IMR-90 (cell line): ENCODE results near the gene MYL6. TPM values are rescaled to one million over a fixed set of nuclear protein-coding genes. Genes with fewer than 3 reads are reported as not detected.

Experiments
- ATAC-seq: fragments of 200-7000 bp; cut with Tn5 transposase; 2 replicates; pipeline ENCODE4 v1.9.1; 2020; ENCODE audit warnings: low read depth, mild to moderate bottlenecking, moderate library complexity
- BruUV-seq: library from RNA; stranded (reverse); fragments of 400-500 nt; replicated peaks from 2 replicates; lab custom pipeline; 2021; lab: Mats Ljungman, UMichigan
- CTCF ChIA-PET: fragments of 300-600 bp; formaldehyde crosslinking; extraction: SDS; loops from one replicate; lab custom pipeline; 2021; ENCODE audit warnings: antibody characterized with exemption; lab: Yijun Ruan, JAX
- POLR2A ChIA-PET: fragments of 300-600 bp; sonication (Branson Sonifier 250); formaldehyde crosslinking; loops from one replicate; lab custom pipeline; 2022; ENCODE audit warnings: antibody characterized with exemption; ENCODE audit not compliant: unreplicated experiment; lab: Charles Lee
- DNase-seq: peaks from one replicate; pipeline ENCODE4 v3.0.0; 2013
- H2AFZ ChIP-seq: replicated peaks from 2 replicates; pipeline ENCODE3; 2013; ENCODE audit warnings: low read length, mild to moderate bottlenecking; ENCODE audit not compliant: poor library complexity
- H2AK5ac ChIP-seq: 2 replicates; pipeline ENCODE4 v1.6.1; 2013; ENCODE audit warnings: low read depth, low read length, inconsistent platforms
- H2AK9ac ChIP-seq: replicated peaks from 2 replicates; pipeline ENCODE3; 2013; ENCODE audit warnings: mild to moderate bottlenecking, low read depth, low read length, moderate library complexity; ENCODE audit not compliant: poor library complexity
- H2BK120ac ChIP-seq: 2 replicates; pipeline ENCODE4 v1.6.1; 2013; ENCODE audit warnings: low read depth, low read length, inconsistent platforms
- H2BK15ac ChIP-seq: 3 replicates; pipeline ENCODE4 v1.6.1; 2013; ENCODE audit warnings: low read depth, low read length, inconsistent platforms
- H2BK20ac ChIP-seq: 2 replicates; pipeline ENCODE4 v1.6.1; 2013; ENCODE audit warnings: low read depth, mild to moderate bottlenecking, inconsistent platforms, low read length, moderate library complexity
- H2BK5ac ChIP-seq: 2 replicates; pipeline ENCODE4 v1.6.1; 2013; ENCODE audit warnings: mild to moderate bottlenecking, low read depth, low read length, inconsistent platforms; ENCODE audit not compliant: poor library complexity, severe bottlenecking
- H3K14ac ChIP-seq: replicated peaks from 2 replicates; pipeline ENCODE4 v1.6.1; 2013; ENCODE audit warnings: low read depth, low read length, inconsistent platforms
- H3K18ac ChIP-seq: 2 replicates; pipeline ENCODE4 v1.6.1; 2013; ENCODE audit warnings: low read depth, low read length, control low read depth
- H3K23ac ChIP-seq: 2 replicates; pipeline ENCODE4 v1.6.1; 2013; ENCODE audit warnings: low read depth, low read length, inconsistent platforms
- H3K27ac ChIP-seq: 2 replicates; pipeline ENCODE4 v1.5.1; 2013; ENCODE audit warnings: mild to moderate bottlenecking, control low read depth, low read length; ENCODE audit not compliant: insufficient read depth
- H3K27me3 ChIP-seq: 2 replicates; pipeline ENCODE4 v1.6.1; 2013; ENCODE audit warnings: low read length; ENCODE audit not compliant: control insufficient read depth, insufficient read depth
- H3K36me3 ChIP-seq: 2 replicates; pipeline ENCODE4 v1.6.1; 2013; ENCODE audit warnings: low read length, mixed read lengths; ENCODE audit not compliant: control insufficient read depth, insufficient read depth
- H3K4ac ChIP-seq: 2 replicates; pipeline ENCODE4 v1.6.1; 2013; ENCODE audit warnings: low read depth, low read length, inconsistent platforms
- H3K4me1 ChIP-seq: 2 replicates; pipeline ENCODE4 v1.6.1; 2013; ENCODE audit warnings: low read length, mixed read lengths; ENCODE audit not compliant: control insufficient read depth, insufficient read depth
- H3K4me2 ChIP-seq: 2 replicates; pipeline ENCODE4 v1.6.1; 2013; ENCODE audit warnings: low read depth, mild to moderate bottlenecking, control low read depth, low read length, moderate library complexity
- H3K4me3 ChIP-seq: 2 replicates; pipeline ENCODE4 v1.5.1; 2013; ENCODE audit warnings: low read depth, mild to moderate bottlenecking, control low read depth, low read length, moderate library complexity; ENCODE audit not compliant: insufficient read depth
- H3K56ac ChIP-seq: 2 replicates; pipeline ENCODE4 v1.6.1; 2013; ENCODE audit warnings: low read length, inconsistent platforms; ENCODE audit not compliant: insufficient read depth; ENCODE audit errors: extremely low read depth
- H3K79me1 ChIP-seq, 2 experiments: 2 replicates each; pipeline ENCODE4 v1.6.1; 2013; ENCODE audit warnings: low read length in 2 of 2, inconsistent platforms in 1 of 2, low read depth in 1 of 2
- H3K9ac ChIP-seq: 2 replicates; pipeline ENCODE4 v1.6.1; 2013; ENCODE audit warnings: low read depth, low read length, control low read depth
- H3K9me1 ChIP-seq: 2 replicates; pipeline ENCODE4 v1.6.1; 2013; ENCODE audit warnings: low read length, inconsistent platforms; ENCODE audit not compliant: insufficient read depth
- H3K9me3 ChIP-seq: 2 replicates; pipeline ENCODE4 v1.6.1; 2013; ENCODE audit warnings: low read length; ENCODE audit not compliant: control insufficient read depth, insufficient read depth
- H4K20me1 ChIP-seq: 2 replicates; pipeline ENCODE4 v1.6.1; 2013; ENCODE audit warnings: low read length, inconsistent platforms; ENCODE audit not compliant: insufficient read depth
- H4K5ac ChIP-seq: 2 replicates; pipeline ENCODE4 v1.6.1; 2013; ENCODE audit warnings: mild to moderate bottlenecking, low read depth, low read length, control low read depth
- H4K8ac ChIP-seq, 2 experiments: 2 replicates each; pipeline ENCODE4 v1.6.1; 2013; ENCODE audit warnings: low read depth in 2 of 2, low read length in 2 of 2, control low read depth in 1 of 2, inconsistent platforms in 1 of 2
- H4K91ac ChIP-seq: 2 replicates; pipeline ENCODE4 v1.6.1; 2013; ENCODE audit warnings: low read depth, low read length, inconsistent platforms; ENCODE audit not compliant: insufficient read depth
- CEBPB ChIP-seq: IDR thresholded peaks from 2 replicates; pipeline ENCODE4 v1.6.1; 2012; ENCODE audit warnings: low read depth, low read length, improper control_type of control experiment
- MAFK ChIP-seq: IDR thresholded peaks from 2 replicates; pipeline ENCODE4 v1.6.1; 2012; ENCODE audit warnings: low read depth, low read length, improper control_type of control experiment
- NFE2L2 ChIP-seq: fragments of 150-350 bp; IDR thresholded peaks from 2 replicates; pipeline ENCODE4 v1.6.1; 2016; ENCODE audit warnings: low read depth, mild to moderate bottlenecking, low read length
- RAD21 ChIP-seq: IDR thresholded peaks from 2 replicates; pipeline ENCODE4 v1.6.1; 2012; ENCODE audit warnings: low read length, improper control_type of control experiment
- RCOR1 ChIP-seq: IDR thresholded peaks from 2 replicates; pipeline ENCODE4 v1.6.1; 2012; ENCODE audit warnings: mild to moderate bottlenecking, low read length, improper control_type of control experiment; ENCODE audit not compliant: insufficient replicate concordance
- WGBS, 2 experiments: methylation state at CpG; one replicate each; pipeline versions ENCODE4 v1.1.5 to v1.1.7; 2013; ENCODE audit warnings: missing lambda C conversion rate in 2 of 2; ENCODE audit not compliant: insufficient read length in 1 of 2; ENCODE audit errors: extremely low coverage in 2 of 2; 5-methylcytosine and 5-hydroxymethylcytosine counted together
- dilution Hi-C: fragments of 300-500 bp; cut with HindIII; formaldehyde crosslinking; loops from one replicate; pipeline ENCODE4 v1.14.3; 2018; ENCODE audit warnings: low sequenced_read_pairs; ENCODE audit not compliant: unreplicated experiment
- in situ Hi-C: fragments of 300-500 bp; cut with MboI; formaldehyde crosslinking; loops from 3 replicates; pipeline ENCODE4 v1.14.3; 2019; ENCODE audit warnings: low sequenced_read_pairs, inconsistent platforms, mixed read lengths
- intact Hi-C: fragments of 100-400 bp; cut with micrococcal nuclease; formaldehyde crosslinking; loops from 2 replicates; pipeline ENCODE4 v1.10.0; 2022
- polyA plus RNA-seq, 3 experiments: library from polyadenylated mRNA; depleted of rRNA; stranded (reverse); fragments of >200 nt; gene quantifications; 2 replicates each; pipeline ENCODE4 v1.2.3, GENCODE V29; 2012; ENCODE audit warnings: low replicate concordance in 1 of 3
- total RNA-seq: library from RNA; depleted of rRNA; stranded (reverse); fragments of >200 nt; gene quantifications from 2 replicates; pipeline ENCODE4 v1.2.3, GENCODE V29; 2012

The MYL6 gene
- total and polyA plus RNA-seq, 2 of the 4 experiments (the other 2 are of a cell fraction) = 4,816 to 6,979 TPM

DNA sequence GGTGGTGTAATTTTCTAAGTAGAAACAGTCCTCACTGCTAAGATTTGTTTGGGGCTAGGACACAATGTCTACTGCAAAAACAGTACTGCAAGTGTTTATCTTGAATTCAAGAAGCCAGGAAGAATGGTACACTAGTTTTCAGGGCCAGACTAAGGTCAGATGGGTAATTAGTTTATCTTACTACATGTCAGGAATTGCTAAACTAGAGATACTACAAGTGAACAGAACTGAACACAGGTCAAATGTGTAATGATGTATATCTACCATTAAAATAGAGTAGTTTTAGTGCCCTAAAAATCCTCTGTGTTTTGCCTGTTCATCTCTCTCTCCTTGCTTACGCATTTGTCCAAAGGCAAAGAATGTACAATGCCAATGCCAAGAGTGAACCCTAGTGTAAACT, 44.1 kb upstream of the MYL6 start:
- Histone ChIP-seq H2BK20ac (no peak overlapping the region), H3K9me1 (no peaks in the 10 kb centered on the region), H4K5ac (no peak overlapping the region), H4K91ac (no peak overlapping the region), H3K18ac (no peak overlapping the region), H3K9ac (no peak overlapping the region), H2AK9ac (no peak overlapping the region), H4K8ac (no peak overlapping the region), H2BK120ac (no peak overlapping the region), H3K79me1 (peaks cover 9 to 27% of the 10 kb centered on the region in 2 experiments; a peak in 3 of 4 replicates), H2BK5ac (no peak overlapping the region), H3K9me3 (no peaks in the 10 kb centered on the region), H3K4me1 (peaks cover 5% of the 10 kb centered on the region), H2AK5ac (no peak overlapping the region), H3K23ac (no peak overlapping the region), H3K56ac (no peak overlapping the region), H2AFZ (no peak overlapping the region), H3K36me3 (peaks cover 34% of the 10 kb centered on the region), H3K4ac (no peak overlapping the region), H3K4me2 (no peak overlapping the region), H3K27ac (no peak overlapping the region), H3K14ac (no peak overlapping the region), H2BK15ac (no peak overlapping the region), H3K27me3 (no peaks in the 10 kb centered on the region), H3K4me3 (no peak overlapping the region), H4K20me1 (peaks cover 7% of the 10 kb centered on the region)
- no peak for TF ChIP-seq MAFK
- no peak for TF ChIP-seq CEBPB
- TF ChIP-seq NFE2L2 = no peak
- no peak for TF ChIP-seq RAD21
- no peak for TF ChIP-seq RCOR1
- DNase-seq (no peak), ATAC-seq (no peak)
- dilution Hi-C loops = no loop called here
- POLR2A ChIA-PET = no interaction called here
- CTCF ChIA-PET = no interaction called here
- in situ Hi-C loops = no loop called here
- intact Hi-C loops = no loop called here
- no CpG with 5 or more reads among the region's 1 CpG for WGBS, 2 experiments
- no TSS peak for BruUV-seq
